Heart right ventricle (tissue), 16 donors: ENCODE results near the gene OR5F1. TPM values are rescaled to one million over a fixed set of nuclear protein-coding genes. Genes with fewer than 3 reads are reported as not detected.

Source experiments
- ATAC-seq, 8 donors: fragments of 200-7000 bp; cut with Tn5 transposase; one replicate each; pipeline ENCODE4 v1.9.1; 2020; ENCODE audit warnings: mild to moderate bottlenecking in 8 of 8, moderate library complexity in 8 of 8, moderate number of reproducible peaks in 1 of 8
- DNase-seq, 2 donors: peaks; one replicate each; pipeline ENCODE4 v3.0.0-alpha.2; 2020
- H3K27ac ChIP-seq, 10 donors: fragments of 200-600 bp; sonication (generic) in 2 of 10; one replicate each; pipeline versions ENCODE4 v1.5.0 to v1.8.0; 2020 to 2022; ENCODE audit warnings: mild to moderate bottlenecking in 3 of 10
- H3K27me3 ChIP-seq, 7 donors: fragments of 200-600 bp; one replicate each; pipeline ENCODE4 v1.8.0; 2021 to 2022; ENCODE audit warnings: mild to moderate bottlenecking in 2 of 7
- H3K36me3 ChIP-seq, 9 donors: fragments of 200-600 bp; sonication (generic) in 1 of 9; one replicate each; pipeline versions ENCODE4 v1.5.0 to v1.8.0; 2020 to 2022; ENCODE audit warnings: mild to moderate bottlenecking in 2 of 9
- H3K4me1 ChIP-seq, 9 donors: fragments of 200-600 bp; sonication (generic) in 1 of 9; one replicate each; pipeline versions ENCODE4 v1.5.0 to v1.8.0; 2020 to 2022; ENCODE audit warnings: mild to moderate bottlenecking in 4 of 9
- H3K4me3 ChIP-seq, 10 donors: fragments of 200-600 bp; sonication (generic) in 2 of 10; one replicate each; pipeline versions ENCODE4 v1.5.0 to v1.8.0; 2020 to 2022; ENCODE audit warnings: mild to moderate bottlenecking in 7 of 10, moderate library complexity in 2 of 10
- H3K9me3 ChIP-seq, 11 donors: fragments of 200-600 bp in 10 of 11; sonication (generic) in 2 of 11; one replicate each; pipeline versions ENCODE4 v1.5.0 to v1.8.0; 2013 to 2022; ENCODE audit warnings: mild to moderate bottlenecking in 2 of 11, control low read depth in 1 of 11, moderate library complexity in 1 of 11
- CTCF ChIP-seq, 9 donors: fragments of 200-600 bp; sonication (generic) in 2 of 9; IDR thresholded peaks; one replicate each; pipeline versions ENCODE4 v1.5.0 to v1.8.0; 2021 to 2022; ENCODE audit warnings: antibody characterized with exemption in 9 of 9, mild to moderate bottlenecking in 5 of 9, moderate library complexity in 1 of 9
- WGBS, 2 donors: extraction: QIAGEN DNeasy Blood & Tissue Kit; methylation state at CpG; one replicate each; pipeline ENCODE4 v1.1.7; 2013; ENCODE audit warnings: inconsistent platforms in 1 of 2; 5-methylcytosine and 5-hydroxymethylcytosine counted together
- intact Hi-C, 10 donors: fragments of 100-400 bp; cut with DNase I; formaldehyde crosslinking; loops; one replicate each; pipeline versions ENCODE4 v1.11.1 to v1.14.2; 2022
- long read RNA-seq, 3 donors: library from polyadenylated mRNA; unstranded; transcript quantifications; one replicate each; pipeline ENCODE4 v2.0.0, GENCODE V29; 2020 to 2021
- polyA plus RNA-seq, 2 donors: library from polyadenylated mRNA; stranded (reverse); fragments of 200-250 nt; gene quantifications; one replicate each; pipeline ENCODE4 v1.2.3, GENCODE V29; 2013
- total RNA-seq, 10 donors: library from RNA; stranded (reverse); fragmentation: NEBNext Ultra II Directional in 3 of 10; extraction: Animal tissue kit (Norgen Biotek cat#: 25700) in 3 of 10; gene quantifications; one replicate each; pipeline versions ENCODE4 v1.2.1 to v1.2.4, GENCODE V29; 2021 to 2023
- donor health status: Arrhythmogenic right ventricular cardiomyopathy.
- donor health status: ischemic (EF 13 %, LVEDD 7.1; RV severe dilation, severe dysfunction).
- donor health status: healthy with polysubstance abuse.
- donor health status: DM: no; HTN: yes; CAD: no.
- donor health status: DM: no; HTN: no; CAD: no.
- donor health status: ischemic (EF 25% LVEDD 6.9; RV normal size, moderate dysfunction).
- donor health status: ischemic (EF 25% LVEDD 5.7; RV mildly dilated, moderate dysfunction).
- donor health status: healthy.
- donor health status: DM: yes; HTN: yes; CAD: no.
- donor health status: Ischemic cardiomyopathy.
- donor health status: ischemic (EF 35%, LVEDD 5.7; RV mildly dilated, moderate dysfunction).
- donor health status: nonischemic (EF 11% LVEDD 7.7; RV severe dilation, severe dysfunction).
- donor health status: DM: yes; HTN: yes; CAD: no.
- donor health status: PGD.
- donor health status: ischemic (EF 29% LVEDD 5.4; RV normal size, mild dysfunction).
- donor health status: nonischemic (EF 23%, LVEDD 6.1; RV moderate dilation, normal function).

The OR5F1 gene
- total RNA-seq = not detected
- polyA plus RNA-seq = not detected
- long read RNA-seq, donor 1 = 0 reads
- long read RNA-seq, donor 2 = 0 reads
- long read RNA-seq, donor 3 = 0 reads

- intact Hi-C loops = no loop called here
- DNase-seq (no peak), ATAC-seq (no peak)
- 57 to 69% methylated on average over 2 of the region's 2 CpGs for WGBS, 2 donors
- no peak for TF ChIP-seq CTCF (IDR thresholded peaks at IDR 0.05)
- no peaks in the 10 kb centered on the region for H3K27me3 ChIP-seq
- H3K36me3 ChIP-seq = no peaks in the 10 kb centered on the region
- no peaks in the 10 kb centered on the region for H3K4me1 ChIP-seq
- H3K9me3 ChIP-seq = peaks cover 0 to 19% (median 4%) of the 10 kb centered on the region in 11 donors
- H3K27ac ChIP-seq = no peak within 1 kb of the TSS
- no peak within 1 kb of the TSS for H3K4me3 ChIP-seq
Observed at GRCh38 chr11:55994525-55994924, at the start of gene OR5F1. OR5F1 (minus strand) TSS chr11:55994625; CDS start chr11:55994625, 0 bp downstream.

DNA sequence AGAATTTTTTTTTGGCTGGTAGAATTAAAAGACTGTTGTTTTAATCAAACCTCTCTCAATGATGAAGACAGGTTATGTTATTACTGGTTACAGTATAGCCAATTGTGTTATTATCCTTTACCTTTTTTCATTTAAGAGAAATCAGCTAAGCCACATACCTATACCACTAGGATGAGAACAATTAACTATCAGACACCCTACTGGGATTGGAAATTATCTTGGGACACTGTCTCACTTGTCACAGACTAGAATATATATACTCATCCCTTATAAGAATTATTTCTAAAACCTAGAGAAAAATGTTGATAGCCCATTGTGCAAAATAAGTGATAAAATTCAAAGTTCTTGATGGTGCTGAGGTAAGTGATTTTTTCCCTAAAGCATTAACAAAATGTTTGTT lies 32.9 kb upstream of the OR5F1 start, which contains the start of gene OR5AS1:
TSS of gene OR5AS1 (plus strand) at position 301 of the 400 bp plus-strand sequence. CDS start 2,765 bp downstream, outside the sequence.
- intact Hi-C loops = no loop called here
- Histone ChIP-seq H3K4me1 (no peaks in the 10 kb centered on the region), H3K9me3 (peaks cover 0 to 7% (median 0%) of the 10 kb centered on the region in 11 donors), H3K27me3 (no peaks in the 10 kb centered on the region), H3K36me3 (no peaks in the 10 kb centered on the region), H3K27ac (no peak within 1 kb of the TSS), H3K4me3 (no peak within 1 kb of the TSS)
- no peak for TF ChIP-seq CTCF (IDR thresholded peaks at IDR 0.05)
- no peak for DNase-seq
- ATAC-seq = no peak

- intact Hi-C loops = no loop called here
- WGBS, 2 donors = 64 to 65% methylated on average over 2 of the region's 2 CpGs
Observed at GRCh38 chr11:56013805-56014204, 19.4 kb upstream of the OR5F1 start.

DNA sequence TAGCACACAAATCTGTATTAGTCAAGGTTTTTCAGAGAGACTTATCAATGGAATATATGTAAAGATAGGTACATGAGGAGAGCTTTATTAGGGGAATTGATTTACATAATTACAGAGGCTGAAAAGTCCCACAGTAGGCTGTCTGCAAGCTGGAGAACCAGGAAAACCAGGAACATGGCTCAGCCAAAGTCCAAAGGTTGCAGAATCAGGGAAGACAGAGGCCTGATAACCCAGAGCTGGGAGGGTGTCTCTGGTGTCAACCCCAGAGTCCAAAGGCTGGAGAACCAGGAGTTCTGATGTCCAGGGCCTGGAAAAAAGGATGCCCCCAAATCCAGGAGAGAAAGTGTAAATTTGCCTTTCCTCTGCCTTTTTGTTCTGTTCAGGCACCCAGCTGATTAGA lies 16.3 kb upstream of the OR5F1 start:
- TF ChIP-seq CTCF (IDR thresholded peaks at IDR 0.05) = no peak
- no peaks in the 10 kb centered on the region for H3K27me3 ChIP-seq
- H3K27ac ChIP-seq = no peak overlapping the region
- no peaks in the 10 kb centered on the region for H3K4me1 ChIP-seq
- H3K9me3 ChIP-seq = peaks cover 0 to 23% (median 0%) of the 10 kb centered on the region in 11 donors
- intact Hi-C loops = no loop called here
- DNase-seq (no peak), ATAC-seq (no peak)
- H3K4me3 ChIP-seq = no peak overlapping the region
- H3K36me3 ChIP-seq = no peaks in the 10 kb centered on the region

More at GRCh38 chr11:56013805-56014204, 19.4 kb upstream of the OR5F1 start:
- Histone ChIP-seq H3K36me3 (no peaks in the 10 kb centered on the region), H3K4me1 (no peaks in the 10 kb centered on the region), H3K9me3 (peaks cover 0 to 16% (median 0%) of the 10 kb centered on the region in 11 donors), H3K4me3 (no peak overlapping the region), H3K27me3 (no peaks in the 10 kb centered on the region), H3K27ac (no peak overlapping the region)
- DNase-seq (no peak), ATAC-seq (no peak)
- TF ChIP-seq CTCF (IDR thresholded peaks at IDR 0.05) = no peak
